ENCODE results near the gene MYO1E. TPM values are rescaled to one million over a fixed set of nuclear protein-coding genes. Genes with fewer than 3 reads are reported as not detected.

The MYO1E gene
- total RNA-seq, 2 experiments from 2014 or later = 20.3 to 22.7 TPM

- H3K4me3 Mint-ChIP-seq = no peak overlapping the region
- peaks cover 15% of the 10 kb centered on the region for H3K27me3 Mint-ChIP-seq
- peaks cover 5% of the 10 kb centered on the region for H3K9me3 Mint-ChIP-seq
- DNase-seq (no peak), ATAC-seq (no peak)
- intact Hi-C loops (cut with micrococcal nuclease) = loop anchor here (5.0 to 10.0 kb wide), 2 partner anchors 68 to 316 kb away; no protein-coding TSS in a partner anchor
- no peak for TF ChIP-seq CTCF (IDR thresholded peaks at IDR 0.05)
- ChIA-PET CTCF (interaction anchor here (1.3 to 1.6 kb wide), 3 partner anchors 18 to 352 kb away, joined by 3 to 4 read pairs (median 4); no protein-coding TSS in a partner anchor), POLR2A (no interaction called here)
- no peaks in the 10 kb centered on the region for H3K4me1 Mint-ChIP-seq (ENCODE audit: low read depth)
- no peak overlapping the region for H3K27ac Mint-ChIP-seq
- peaks cover 3% of the 10 kb centered on the region for H3K36me3 Mint-ChIP-seq (ENCODE audit: low read depth)
Observed at GRCh38 chr15:59176653-59177316, 195.9 kb downstream of the MYO1E start.

GRCh38 chr15:59174835-59175831 is 197.5 kb downstream of the MYO1E start:
- H3K9me3 Mint-ChIP-seq = no peaks in the 10 kb centered on the region
- no peaks in the 10 kb centered on the region for H3K36me3 Mint-ChIP-seq (ENCODE audit: low read depth)
- ATAC-seq (peak; percentile 96), DNase-seq (peak; percentile 66)
- intact Hi-C loops (cut with micrococcal nuclease) = loop anchor here (5.0 to 10.0 kb wide), 2 partner anchors 70 to 317 kb away; no protein-coding TSS in a partner anchor
- ChIA-PET CTCF (interaction anchor here (0.7 to 1.8 kb wide), 11 partner anchors 10 to 358 kb away, joined by 3 to 4 read pairs (median 4); no protein-coding TSS in a partner anchor), POLR2A (interaction anchor here (0.8 kb wide), 1 partner anchor 9 kb away, joined by 6 read pairs; no protein-coding TSS in a partner anchor)
- no peak overlapping the region for H3K4me3 Mint-ChIP-seq
- peak; percentile 47 for TF ChIP-seq CTCF (IDR thresholded peaks at IDR 0.05)
- H3K27ac Mint-ChIP-seq = no peak overlapping the region
- peaks cover 15% of the 10 kb centered on the region for H3K27me3 Mint-ChIP-seq
- H3K4me1 Mint-ChIP-seq (ENCODE audit: low read depth) = no peaks in the 10 kb centered on the region

GRCh38 chr15:59174151-59174834 is 198.4 kb downstream of the MYO1E start:
- intact Hi-C loops (cut with micrococcal nuclease) = loop anchor here (10.0 kb wide), 1 partner anchor 71 kb away; no protein-coding TSS in a partner anchor
- no peak for TF ChIP-seq CTCF (IDR thresholded peaks at IDR 0.05)
- H3K36me3 Mint-ChIP-seq (ENCODE audit: low read depth) = no peaks in the 10 kb centered on the region
- no peak for ATAC-seq
- peaks cover 15% of the 10 kb centered on the region for H3K27me3 Mint-ChIP-seq
- H3K4me1 Mint-ChIP-seq (ENCODE audit: low read depth) = peaks cover 3% of the 10 kb centered on the region
- no peak overlapping the region for H3K4me3 Mint-ChIP-seq
- no peaks in the 10 kb centered on the region for H3K9me3 Mint-ChIP-seq
- H3K27ac Mint-ChIP-seq = no peak overlapping the region
- ChIA-PET CTCF (interaction anchor here (0.9 to 1.8 kb wide), 9 partner anchors 9 to 327 kb away, joined by 3 to 4 read pairs (median 4); no protein-coding TSS in a partner anchor), POLR2A (interaction anchor here (0.8 kb wide), 1 partner anchor 10 kb away, joined by 6 read pairs; no protein-coding TSS in a partner anchor)
- DNase-seq = no peak

GRCh38 chr15:59173194-59173593 is 199.5 kb downstream of the MYO1E start:
- H3K36me3 Mint-ChIP-seq (ENCODE audit: low read depth) = no peaks in the 10 kb centered on the region
- TF ChIP-seq CTCF (IDR thresholded peaks at IDR 0.05) = no peak
- DNase-seq (no peak), ATAC-seq (no peak)
- H3K27ac Mint-ChIP-seq = no peak overlapping the region
- no peak overlapping the region for H3K4me3 Mint-ChIP-seq
- peaks cover 15% of the 10 kb centered on the region for H3K27me3 Mint-ChIP-seq
- H3K4me1 Mint-ChIP-seq (ENCODE audit: low read depth) = peaks cover 7% of the 10 kb centered on the region
- CTCF ChIA-PET = interaction anchor here (0.9 kb wide), 1 partner anchor 21 kb away, joined by 4 read pairs; no protein-coding TSS in a partner anchor
- POLR2A ChIA-PET = no interaction called here
- intact Hi-C loops (cut with micrococcal nuclease) = loop anchor here (10.0 kb wide), 1 partner anchor 72 kb away; no protein-coding TSS in a partner anchor
- no peaks in the 10 kb centered on the region for H3K9me3 Mint-ChIP-seq

Data from activated CD8-positive, alpha-beta T cell treated with anti-CD3 and anti-CD28 coated beads for 36 hours (primary cell).